ENCODE results near the gene AGAP3. TPM values are rescaled to one million over a fixed set of nuclear protein-coding genes. Genes with fewer than 3 reads are reported as not detected.

The AGAP3 gene
- total and polyA plus RNA-seq, 11 donors, result 30.3 to 83.7 (median 55.6) TPM

- Histone ChIP-seq H3K27ac (no peak overlapping the region), H3K4me1 (peaks cover 0 to 4% (median 0%) of the 10 kb centered on the region in 12 donors), H3K36me3 (no peaks in the 10 kb centered on the region), H3K4me3 (no peak overlapping the region), H3K9me3 (no peaks in the 10 kb centered on the region), H3K27me3 (peaks cover 0 to 29% (median 7%) of the 10 kb centered on the region in 9 donors)
- ATAC-seq (no peak), DNase-seq (no peak)
- TF ChIP-seq CTCF (IDR thresholded peaks at IDR 0.05) (no peak), POLR2A (IDR thresholded peaks at IDR 0.05) (no peak)
- intact Hi-C loops (cut with DNase I), result no loop called here
- WGBS, 4 donors, result 65 to 75% (median 68%) methylated on average over 6 of the region's 6 CpGs
Observed at GRCh38 chr7:151152643-151153513, 66.6 kb downstream of the AGAP3 start.

DNA sequence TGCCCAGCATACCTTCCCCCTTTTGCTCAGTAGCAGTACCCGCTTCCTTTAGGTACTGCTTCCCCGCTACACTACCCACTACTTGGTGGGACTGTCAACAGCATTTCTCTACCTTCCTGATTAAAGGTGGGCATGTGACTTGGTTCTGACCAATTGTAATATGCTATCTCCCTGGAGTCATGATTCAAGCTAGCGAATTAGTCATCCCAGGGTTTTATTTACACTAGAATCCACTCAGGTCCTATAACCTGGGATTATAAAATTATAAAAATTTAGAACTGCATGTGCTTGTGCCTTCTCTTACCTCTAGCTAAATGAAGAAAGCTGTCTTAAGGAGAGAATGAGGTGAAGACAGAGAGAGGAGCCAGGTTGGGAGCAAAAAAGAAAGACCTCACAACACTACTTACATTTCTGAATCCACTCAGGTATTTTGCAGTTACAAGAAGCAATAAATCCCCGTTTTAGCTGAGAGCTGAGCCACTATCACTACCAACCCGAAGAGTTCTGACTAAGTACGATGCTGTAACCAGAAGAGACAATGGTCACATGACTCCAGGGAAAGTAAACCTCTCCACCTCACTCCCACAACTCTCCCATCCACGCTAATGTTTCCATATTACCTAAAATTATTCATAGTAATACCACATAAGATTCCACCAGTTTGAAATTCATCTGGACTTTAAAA is 71.5 kb downstream of the AGAP3 start:
- H3K36me3 ChIP-seq, result no peaks in the 10 kb centered on the region
- DNase-seq, result no peak
- intact Hi-C loops (cut with DNase I), result no loop called here
- no peak overlapping the region for H3K4me3 ChIP-seq
- H3K4me1 ChIP-seq, result no peaks in the 10 kb centered on the region
- no peak for TF ChIP-seq CTCF (IDR thresholded peaks at IDR 0.05)
- TF ChIP-seq POLR2A (IDR thresholded peaks at IDR 0.05), result no peak
- H3K9me3 ChIP-seq, result no peaks in the 10 kb centered on the region
- 64 to 75% (median 71%) methylated on average over 7 of the region's 7 CpGs for WGBS, 4 donors
- H3K27me3 ChIP-seq, result peaks cover 0 to 30% (median 3%) of the 10 kb centered on the region in 9 donors
- no peak for ATAC-seq
- no peak overlapping the region for H3K27ac ChIP-seq

DNA sequence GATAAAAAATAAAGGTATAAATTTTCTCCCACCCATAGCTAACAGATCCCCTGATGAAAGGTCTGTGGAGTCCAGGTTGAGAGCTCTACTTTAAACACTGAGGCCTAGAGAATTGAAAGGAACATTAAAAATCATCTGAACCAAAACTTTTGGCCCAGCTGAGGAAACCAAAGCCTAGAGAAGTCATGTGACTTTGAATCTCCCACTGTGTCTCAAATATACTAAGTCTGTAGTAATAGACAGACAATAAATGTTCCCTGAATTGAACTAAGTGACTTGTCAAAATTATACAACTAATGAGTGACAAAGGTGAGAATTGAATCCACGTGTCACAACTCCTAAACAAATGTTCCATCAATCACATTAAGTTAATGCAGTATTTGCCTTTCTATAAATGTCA is 75.5 kb downstream of the AGAP3 start:
- Histone ChIP-seq H3K4me1 (peaks cover 0 to 3% (median 2%) of the 10 kb centered on the region in 12 donors), H3K9me3 (no peaks in the 10 kb centered on the region), H3K27ac (no peak overlapping the region), H3K27me3 (peaks cover 4 to 49% (median 15%) of the 10 kb centered on the region in 9 donors), H3K36me3 (no peaks in the 10 kb centered on the region), H3K4me3 (no peak overlapping the region)
- 83 to 91% (median 89%) methylated on average over 1 of the region's 1 CpG for WGBS, 4 donors
- TF ChIP-seq CTCF (IDR thresholded peaks at IDR 0.05), result no peak
- TF ChIP-seq POLR2A (IDR thresholded peaks at IDR 0.05), result no peak
- ATAC-seq (no peak), DNase-seq (no peak)
- intact Hi-C loops (cut with DNase I), result no loop called here

DNA sequence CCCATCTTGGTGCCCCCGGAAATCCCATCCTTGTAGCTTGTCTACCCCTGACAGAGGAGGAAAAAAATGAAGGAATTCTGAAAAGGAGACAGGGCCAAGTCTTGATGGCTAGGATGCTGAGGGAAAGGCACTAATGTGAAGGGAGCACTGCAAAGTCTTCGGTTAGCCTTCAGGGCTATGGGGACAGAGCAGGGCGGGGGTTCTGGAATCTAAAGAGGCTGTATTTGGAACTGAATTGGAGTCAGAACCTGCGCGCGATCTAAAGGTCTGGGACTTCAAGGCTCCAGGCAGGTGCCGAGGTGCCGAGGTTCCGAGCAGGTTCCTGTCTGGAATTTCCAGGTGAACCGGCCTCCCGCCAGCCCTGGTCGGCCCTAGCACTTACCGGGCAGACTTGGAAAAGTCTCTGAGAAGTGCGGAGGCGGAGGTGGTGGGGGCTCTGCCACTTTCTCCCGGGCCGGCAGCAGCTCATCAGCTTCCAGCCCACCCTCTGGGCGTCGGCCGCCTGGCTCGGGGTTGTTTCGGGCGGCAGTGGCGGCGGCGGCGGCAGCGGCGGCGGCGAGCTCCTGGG is 80.4 kb downstream of the AGAP3 start:
- ATAC-seq (no peak), DNase-seq (no peak)
- peaks cover 11 to 83% (median 36%) of the 10 kb centered on the region in 9 donors for H3K27me3 ChIP-seq

More for the DNA sequence above, 80.4 kb downstream of the AGAP3 start:
- H3K27ac ChIP-seq, result no peak overlapping the region
- 19 to 25% (median 24%) methylated on average over 21 to 31 of the region's 31 CpGs for WGBS, 4 donors
- H3K9me3 ChIP-seq, result no peaks in the 10 kb centered on the region
- H3K4me3 ChIP-seq, result peak overlapping the region; percentile 32 to 57 (median 51)
- intact Hi-C loops (cut with DNase I), result loop anchor here in 2 of 10 donors (5.0 kb wide), 1 partner anchor 136 kb away; no protein-coding TSS in a partner anchor
- H3K4me1 ChIP-seq, result peaks cover 0 to 38% (median 11%) of the 10 kb centered on the region in 12 donors
- TF ChIP-seq CTCF (IDR thresholded peaks at IDR 0.05) (no peak), POLR2A (IDR thresholded peaks at IDR 0.05) (no peak)
- H3K36me3 ChIP-seq, result no peaks in the 10 kb centered on the region
